ENCODE measurements around the gene CPNE6. TPM values are rescaled to one million over a fixed set of nuclear protein-coding genes. Genes with fewer than 3 reads are reported as not detected.

CPNE6 gene
- total and polyA plus RNA-seq, 2 of the 13 experiments (the other 11 are each of a cell fraction or from before 2014, with no cell fraction given), result not detected

DNA sequence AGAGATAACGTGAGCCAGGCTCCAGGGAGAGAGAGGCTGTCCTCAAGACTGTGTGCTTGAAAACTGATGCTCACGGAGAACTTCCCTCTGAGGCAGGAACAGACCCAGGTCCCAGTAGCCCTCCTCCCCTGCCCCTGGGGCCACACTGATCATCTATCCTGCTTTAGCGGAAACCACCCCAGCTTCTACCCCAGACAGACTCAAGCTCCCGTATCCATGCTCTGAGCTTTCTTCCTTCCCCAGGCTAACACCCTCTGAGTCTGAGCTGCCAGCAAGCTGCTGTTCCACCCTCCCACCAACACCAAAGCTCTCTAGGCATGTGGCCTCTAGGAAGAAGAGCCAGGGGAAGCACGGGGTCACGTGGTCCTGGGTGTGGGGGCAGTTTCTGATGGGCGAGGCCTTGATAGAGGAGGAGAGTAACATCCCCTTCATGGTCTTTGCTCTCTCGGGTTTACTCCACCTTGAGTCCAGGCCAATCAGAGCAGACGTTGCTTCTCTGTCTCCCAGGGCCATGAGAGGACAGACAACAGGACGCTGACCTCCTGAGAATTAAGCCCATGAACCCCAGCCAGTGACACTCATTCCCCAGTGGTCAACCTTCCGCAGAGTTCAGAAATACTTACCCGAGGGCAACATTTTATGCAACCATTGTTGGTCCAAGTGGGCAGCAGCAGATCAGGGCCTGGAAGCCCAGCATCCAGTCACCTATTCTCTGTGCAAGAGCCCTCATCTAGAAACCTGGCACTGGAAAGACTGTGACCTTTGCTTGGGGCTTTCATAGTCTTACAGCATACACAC, 24.1 kb downstream of the CPNE6 start (continued):
- TF ChIP-seq, protein P1, sequence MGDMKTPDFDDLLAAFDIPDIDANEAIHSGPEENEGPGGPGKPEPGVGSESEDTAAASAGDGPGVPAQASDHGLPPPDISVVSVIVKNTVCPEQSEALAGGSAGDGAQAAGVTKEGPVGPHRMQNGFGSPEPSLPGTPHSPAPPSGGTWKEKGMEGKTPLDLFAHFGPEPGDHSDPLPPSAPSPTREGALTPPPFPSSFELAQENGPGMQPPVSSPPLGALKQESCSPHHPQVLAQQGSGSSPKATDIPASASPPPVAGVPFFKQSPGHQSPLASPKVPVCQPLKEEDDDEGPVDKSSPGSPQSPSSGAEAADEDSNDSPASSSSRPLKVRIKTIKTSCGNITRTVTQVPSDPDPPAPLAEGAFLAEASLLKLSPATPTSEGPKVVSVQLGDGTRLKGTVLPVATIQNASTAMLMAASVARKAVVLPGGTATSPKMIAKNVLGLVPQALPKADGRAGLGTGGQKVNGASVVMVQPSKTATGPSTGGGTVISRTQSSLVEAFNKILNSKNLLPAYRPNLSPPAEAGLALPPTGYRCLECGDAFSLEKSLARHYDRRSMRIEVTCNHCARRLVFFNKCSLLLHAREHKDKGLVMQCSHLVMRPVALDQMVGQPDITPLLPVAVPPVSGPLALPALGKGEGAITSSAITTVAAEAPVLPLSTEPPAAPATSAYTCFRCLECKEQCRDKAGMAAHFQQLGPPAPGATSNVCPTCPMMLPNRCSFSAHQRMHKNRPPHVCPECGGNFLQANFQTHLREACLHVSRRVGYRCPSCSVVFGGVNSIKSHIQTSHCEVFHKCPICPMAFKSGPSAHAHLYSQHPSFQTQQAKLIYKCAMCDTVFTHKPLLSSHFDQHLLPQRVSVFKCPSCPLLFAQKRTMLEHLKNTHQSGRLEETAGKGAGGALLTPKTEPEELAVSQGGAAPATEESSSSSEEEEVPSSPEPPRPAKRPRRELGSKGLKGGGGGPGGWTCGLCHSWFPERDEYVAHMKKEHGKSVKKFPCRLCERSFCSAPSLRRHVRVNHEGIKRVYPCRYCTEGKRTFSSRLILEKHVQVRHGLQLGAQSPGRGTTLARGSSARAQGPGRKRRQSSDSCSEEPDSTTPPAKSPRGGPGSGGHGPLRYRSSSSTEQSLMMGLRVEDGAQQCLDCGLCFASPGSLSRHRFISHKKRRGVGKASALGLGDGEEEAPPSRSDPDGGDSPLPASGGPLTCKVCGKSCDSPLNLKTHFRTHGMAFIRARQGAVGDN (CRISPR knock-in tag; IDR thresholded peaks at IDR 0.05), result peak; percentile 100
- TF ChIP-seq, protein P2, sequence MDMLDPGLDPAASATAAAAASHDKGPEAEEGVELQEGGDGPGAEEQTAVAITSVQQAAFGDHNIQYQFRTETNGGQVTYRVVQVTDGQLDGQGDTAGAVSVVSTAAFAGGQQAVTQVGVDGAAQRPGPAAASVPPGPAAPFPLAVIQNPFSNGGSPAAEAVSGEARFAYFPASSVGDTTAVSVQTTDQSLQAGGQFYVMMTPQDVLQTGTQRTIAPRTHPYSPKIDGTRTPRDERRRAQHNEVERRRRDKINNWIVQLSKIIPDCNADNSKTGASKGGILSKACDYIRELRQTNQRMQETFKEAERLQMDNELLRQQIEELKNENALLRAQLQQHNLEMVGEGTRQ (IDR thresholded peaks at IDR 0.05; ENCODE audit: low read depth, low read length), result peak; percentile 98
- TF ChIP-seq, protein P2 (CRISPR knock-in tag; IDR thresholded peaks at IDR 0.05; ENCODE audit: borderline replicate concordance), result no peak
- TF ChIP-seq, protein P3, sequence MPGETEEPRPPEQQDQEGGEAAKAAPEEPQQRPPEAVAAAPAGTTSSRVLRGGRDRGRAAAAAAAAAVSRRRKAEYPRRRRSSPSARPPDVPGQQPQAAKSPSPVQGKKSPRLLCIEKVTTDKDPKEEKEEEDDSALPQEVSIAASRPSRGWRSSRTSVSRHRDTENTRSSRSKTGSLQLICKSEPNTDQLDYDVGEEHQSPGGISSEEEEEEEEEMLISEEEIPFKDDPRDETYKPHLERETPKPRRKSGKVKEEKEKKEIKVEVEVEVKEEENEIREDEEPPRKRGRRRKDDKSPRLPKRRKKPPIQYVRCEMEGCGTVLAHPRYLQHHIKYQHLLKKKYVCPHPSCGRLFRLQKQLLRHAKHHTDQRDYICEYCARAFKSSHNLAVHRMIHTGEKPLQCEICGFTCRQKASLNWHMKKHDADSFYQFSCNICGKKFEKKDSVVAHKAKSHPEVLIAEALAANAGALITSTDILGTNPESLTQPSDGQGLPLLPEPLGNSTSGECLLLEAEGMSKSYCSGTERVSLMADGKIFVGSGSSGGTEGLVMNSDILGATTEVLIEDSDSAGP (CRISPR knock-in tag; IDR thresholded peaks at IDR 0.05; ENCODE audit: borderline replicate concordance), result no peak
- TF ChIP-seq PTBP1 (IDR thresholded peaks at IDR 0.05; ENCODE audit: low read depth, low read length, poor library complexity, severe bottlenecking), result no peak
- TF ChIP-seq, protein P4, sequence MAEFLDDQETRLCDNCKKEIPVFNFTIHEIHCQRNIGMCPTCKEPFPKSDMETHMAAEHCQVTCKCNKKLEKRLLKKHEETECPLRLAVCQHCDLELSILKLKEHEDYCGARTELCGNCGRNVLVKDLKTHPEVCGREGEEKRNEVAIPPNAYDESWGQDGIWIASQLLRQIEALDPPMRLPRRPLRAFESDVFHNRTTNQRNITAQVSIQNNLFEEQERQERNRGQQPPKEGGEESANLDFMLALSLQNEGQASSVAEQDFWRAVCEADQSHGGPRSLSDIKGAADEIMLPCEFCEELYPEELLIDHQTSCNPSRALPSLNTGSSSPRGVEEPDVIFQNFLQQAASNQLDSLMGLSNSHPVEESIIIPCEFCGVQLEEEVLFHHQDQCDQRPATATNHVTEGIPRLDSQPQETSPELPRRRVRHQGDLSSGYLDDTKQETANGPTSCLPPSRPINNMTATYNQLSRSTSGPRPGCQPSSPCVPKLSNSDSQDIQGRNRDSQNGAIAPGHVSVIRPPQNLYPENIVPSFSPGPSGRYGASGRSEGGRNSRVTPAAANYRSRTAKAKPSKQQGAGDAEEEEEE (CRISPR knock-in tag; IDR thresholded peaks at IDR 0.05; ENCODE audit: borderline replicate concordance), result peak; percentile 98
- TF ChIP-seq ZNF333 (CRISPR knock-in tag; IDR thresholded peaks at IDR 0.05; ENCODE audit: borderline replicate concordance), result peak; percentile 84
- TF ChIP-seq, protein P5, sequence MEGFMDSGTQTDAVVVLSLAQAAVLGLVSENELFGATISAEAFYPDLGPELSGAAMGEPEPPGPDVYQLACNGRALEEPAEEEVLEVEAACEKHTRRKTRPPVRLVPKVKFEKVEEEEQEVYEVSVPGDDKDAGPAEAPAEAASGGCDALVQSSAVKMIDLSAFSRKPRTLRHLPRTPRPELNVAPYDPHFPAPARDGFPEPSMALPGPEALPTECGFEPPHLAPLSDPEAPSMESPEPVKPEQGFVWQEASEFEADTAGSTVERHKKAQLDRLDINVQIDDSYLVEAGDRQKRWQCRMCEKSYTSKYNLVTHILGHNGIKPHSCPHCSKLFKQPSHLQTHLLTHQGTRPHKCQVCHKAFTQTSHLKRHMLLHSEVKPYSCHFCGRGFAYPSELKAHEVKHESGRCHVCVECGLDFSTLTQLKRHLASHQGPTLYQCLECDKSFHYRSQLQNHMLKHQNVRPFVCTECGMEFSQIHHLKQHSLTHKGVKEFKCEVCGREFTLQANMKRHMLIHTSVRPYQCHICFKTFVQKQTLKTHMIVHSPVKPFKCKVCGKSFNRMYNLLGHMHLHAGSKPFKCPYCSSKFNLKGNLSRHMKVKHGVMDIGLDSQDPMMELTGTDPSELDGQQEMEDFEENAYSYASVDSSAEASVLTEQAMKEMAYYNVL (CRISPR knock-in tag; IDR thresholded peaks at IDR 0.05; ENCODE audit: borderline replicate concordance), result peak; percentile 96
- no peak for TF ChIP-seq MBD4 (IDR thresholded peaks at IDR 0.05; ENCODE audit: borderline replicate concordance, low read length)
- peak; percentile 69; the same call in 1 of the 2 replicates for TF ChIP-seq CBFB (CRISPR knock-in tag; IDR thresholded peaks at IDR 0.05)
- peak; percentile 81 for TF ChIP-seq KMT2A (CRISPR knock-in tag; IDR thresholded peaks at IDR 0.05)
- TF ChIP-seq ZNF703 (CRISPR knock-in tag; IDR thresholded peaks at IDR 0.05; ENCODE audit: borderline replicate concordance), result no peak
- TF ChIP-seq, protein P6, sequence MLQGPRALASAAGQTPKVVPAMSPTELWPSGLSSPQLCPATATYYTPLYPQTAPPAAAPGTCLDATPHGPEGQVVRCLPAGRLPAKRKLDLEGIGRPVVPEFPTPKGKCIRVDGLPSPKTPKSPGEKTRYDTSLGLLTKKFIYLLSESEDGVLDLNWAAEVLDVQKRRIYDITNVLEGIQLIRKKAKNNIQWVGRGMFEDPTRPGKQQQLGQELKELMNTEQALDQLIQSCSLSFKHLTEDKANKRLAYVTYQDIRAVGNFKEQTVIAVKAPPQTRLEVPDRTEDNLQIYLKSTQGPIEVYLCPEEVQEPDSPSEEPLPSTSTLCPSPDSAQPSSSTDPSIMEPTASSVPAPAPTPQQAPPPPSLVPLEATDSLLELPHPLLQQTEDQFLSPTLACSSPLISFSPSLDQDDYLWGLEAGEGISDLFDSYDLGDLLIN (CRISPR knock-in tag; IDR thresholded peaks at IDR 0.05; ENCODE audit: borderline replicate concordance), result no peak
- no peak for TF ChIP-seq NCOA1 (CRISPR knock-in tag; IDR thresholded peaks at IDR 0.05)

Data from HepG2 (cell line).